ENCODE results near the gene C4orf50. TPM values are rescaled to one million over a fixed set of nuclear protein-coding genes. Genes with fewer than 3 reads are reported as not detected.

The C4orf50 gene
- total RNA-seq, 2 experiments from 2014 or later: 1.0 to 1.2 TPM

- no peaks in the 10 kb centered on the region for H3K9me3 Mint-ChIP-seq
- ChIA-PET CTCF (no interaction called here), POLR2A (no interaction called here)
- H3K4me3 Mint-ChIP-seq: no peak overlapping the region
- no peaks in the 10 kb centered on the region for H3K36me3 Mint-ChIP-seq (ENCODE audit: low read depth)
- DNase-seq: no peak
- H3K4me1 Mint-ChIP-seq: no peaks in the 10 kb centered on the region
- no peak overlapping the region for H3K27ac Mint-ChIP-seq
- peaks cover 7% of the 10 kb centered on the region for H3K27me3 Mint-ChIP-seq
These were observed 89.3 kb downstream of the C4orf50 start for GRCh38 chr4:5928844-5929420.

GRCh38 chr4:5928274-5928673 is 90.0 kb downstream of the C4orf50 start:
- POLR2A ChIA-PET: no interaction called here
- H3K36me3 Mint-ChIP-seq (ENCODE audit: low read depth): no peaks in the 10 kb centered on the region
- no peaks in the 10 kb centered on the region for H3K4me1 Mint-ChIP-seq
- H3K27me3 Mint-ChIP-seq: peaks cover 8% of the 10 kb centered on the region
- no peak overlapping the region for H3K4me3 Mint-ChIP-seq
- CTCF ChIA-PET: no interaction called here
- no peak overlapping the region for H3K27ac Mint-ChIP-seq
- no peaks in the 10 kb centered on the region for H3K9me3 Mint-ChIP-seq
- no peak for DNase-seq

- no peaks in the 10 kb centered on the region for H3K4me1 Mint-ChIP-seq
- DNase-seq: no peak
- H3K36me3 Mint-ChIP-seq (ENCODE audit: low read depth): no peaks in the 10 kb centered on the region
- peaks cover 13% of the 10 kb centered on the region for H3K27me3 Mint-ChIP-seq
- no peaks in the 10 kb centered on the region for H3K9me3 Mint-ChIP-seq
- H3K4me3 Mint-ChIP-seq: no peak overlapping the region
- no peak overlapping the region for H3K27ac Mint-ChIP-seq
- ChIA-PET POLR2A (no interaction called here), CTCF (no interaction called here)
These were observed 90.5 kb downstream of the C4orf50 start for GRCh38 chr4:5927747-5928146.

- ChIA-PET POLR2A (no interaction called here), CTCF (no interaction called here)
- DNase-seq: no peak
- H3K4me3 Mint-ChIP-seq: no peak overlapping the region
- H3K36me3 Mint-ChIP-seq (ENCODE audit: low read depth): no peaks in the 10 kb centered on the region
- H3K27me3 Mint-ChIP-seq: peaks cover 14% of the 10 kb centered on the region
- no peaks in the 10 kb centered on the region for H3K9me3 Mint-ChIP-seq
- H3K4me1 Mint-ChIP-seq: no peaks in the 10 kb centered on the region
- H3K27ac Mint-ChIP-seq: no peak overlapping the region
These were observed 91.1 kb downstream of the C4orf50 start for GRCh38 chr4:5927116-5927515.

GRCh38 chr4:5926598-5926997 is 91.6 kb downstream of the C4orf50 start:
- POLR2A ChIA-PET: no interaction called here
- Mint-ChIP-seq H3K36me3 (ENCODE audit: low read depth) (no peaks in the 10 kb centered on the region), H3K27ac (no peak overlapping the region), H3K4me1 (no peaks in the 10 kb centered on the region), H3K4me3 (no peak overlapping the region), H3K9me3 (no peaks in the 10 kb centered on the region), H3K27me3 (peaks cover 14% of the 10 kb centered on the region)
- no peak for DNase-seq
- CTCF ChIA-PET: no interaction called here

GRCh38 chr4:5925419-5926200 is 92.6 kb downstream of the C4orf50 start:
- Mint-ChIP-seq H3K9me3 (no peaks in the 10 kb centered on the region), H3K4me3 (no peak overlapping the region), H3K36me3 (ENCODE audit: low read depth) (no peaks in the 10 kb centered on the region), H3K27me3 (peaks cover 13% of the 10 kb centered on the region), H3K27ac (no peak overlapping the region), H3K4me1 (no peaks in the 10 kb centered on the region)
- DNase-seq: no peak
- POLR2A ChIA-PET: no interaction called here
- CTCF ChIA-PET: no interaction called here

GRCh38 chr4:5924461-5925125 is 93.6 kb downstream of the C4orf50 start:
- H3K4me1 Mint-ChIP-seq: no peaks in the 10 kb centered on the region
- no peak for DNase-seq
- H3K36me3 Mint-ChIP-seq (ENCODE audit: low read depth): no peaks in the 10 kb centered on the region
- H3K4me3 Mint-ChIP-seq: no peak overlapping the region
- ChIA-PET POLR2A (no interaction called here), CTCF (no interaction called here)
- no peaks in the 10 kb centered on the region for H3K9me3 Mint-ChIP-seq
- H3K27me3 Mint-ChIP-seq: peaks cover 11% of the 10 kb centered on the region
- H3K27ac Mint-ChIP-seq: no peak overlapping the region

GRCh38 chr4:5923376-5923775 is 94.9 kb downstream of the C4orf50 start:
- no peak for DNase-seq
- H3K27ac Mint-ChIP-seq: no peak overlapping the region
- no peaks in the 10 kb centered on the region for H3K36me3 Mint-ChIP-seq (ENCODE audit: low read depth)
- H3K4me1 Mint-ChIP-seq: no peaks in the 10 kb centered on the region
- ChIA-PET CTCF (no interaction called here), POLR2A (no interaction called here)
- H3K9me3 Mint-ChIP-seq: no peaks in the 10 kb centered on the region
- H3K4me3 Mint-ChIP-seq: no peak overlapping the region
- peaks cover 11% of the 10 kb centered on the region for H3K27me3 Mint-ChIP-seq

- ChIA-PET POLR2A (no interaction called here), CTCF (no interaction called here)
- H3K27ac Mint-ChIP-seq: no peak overlapping the region
- no peak overlapping the region for H3K4me3 Mint-ChIP-seq
- H3K4me1 Mint-ChIP-seq: no peaks in the 10 kb centered on the region
- no peaks in the 10 kb centered on the region for H3K9me3 Mint-ChIP-seq
- DNase-seq: no peak
- no peaks in the 10 kb centered on the region for H3K36me3 Mint-ChIP-seq (ENCODE audit: low read depth)
- peaks cover 8% of the 10 kb centered on the region for H3K27me3 Mint-ChIP-seq
These were observed 95.7 kb downstream of the C4orf50 start for GRCh38 chr4:5922556-5922955.

- no peak overlapping the region for H3K27ac Mint-ChIP-seq
- H3K9me3 Mint-ChIP-seq: no peaks in the 10 kb centered on the region
- no peak for DNase-seq
- no peak overlapping the region for H3K4me3 Mint-ChIP-seq
- H3K27me3 Mint-ChIP-seq: peaks cover 7% of the 10 kb centered on the region
- ChIA-PET CTCF (no interaction called here), POLR2A (interaction anchor here (1.1 kb wide), 1 partner anchor 18 kb away, joined by 3 read pairs; no protein-coding TSS in a partner anchor)
- H3K36me3 Mint-ChIP-seq (ENCODE audit: low read depth): no peaks in the 10 kb centered on the region
- no peaks in the 10 kb centered on the region for H3K4me1 Mint-ChIP-seq
These were observed 96.2 kb downstream of the C4orf50 start for GRCh38 chr4:5921981-5922380.

GRCh38 chr4:5921101-5921980 is 96.9 kb downstream of the C4orf50 start:
- H3K4me1 Mint-ChIP-seq: no peaks in the 10 kb centered on the region
- H3K27ac Mint-ChIP-seq: no peak overlapping the region
- H3K27me3 Mint-ChIP-seq: peaks cover 7% of the 10 kb centered on the region
- H3K4me3 Mint-ChIP-seq: no peak overlapping the region
- H3K9me3 Mint-ChIP-seq: no peaks in the 10 kb centered on the region
- no peak for DNase-seq
- no peaks in the 10 kb centered on the region for H3K36me3 Mint-ChIP-seq (ENCODE audit: low read depth)
- ChIA-PET POLR2A (interaction anchor here (1.1 kb wide), 1 partner anchor 19 kb away, joined by 3 read pairs; no protein-coding TSS in a partner anchor), CTCF (no interaction called here)

- Mint-ChIP-seq H3K4me1 (no peaks in the 10 kb centered on the region), H3K9me3 (no peaks in the 10 kb centered on the region), H3K27me3 (peaks cover 7% of the 10 kb centered on the region), H3K27ac (no peak overlapping the region), H3K4me3 (no peak overlapping the region), H3K36me3 (ENCODE audit: low read depth) (no peaks in the 10 kb centered on the region)
- ChIA-PET CTCF (interaction anchor here (0.7 kb wide), 1 partner anchor 8 kb away, joined by 3 read pairs; no protein-coding TSS in a partner anchor), POLR2A (no interaction called here)
- DNase-seq: no peak
These were observed 98.7 kb downstream of the C4orf50 start for GRCh38 chr4:5919571-5919970.

- H3K9me3 Mint-ChIP-seq: no peaks in the 10 kb centered on the region
- ChIA-PET POLR2A (no interaction called here), CTCF (no interaction called here)
- peaks cover 7% of the 10 kb centered on the region for H3K27me3 Mint-ChIP-seq
- DNase-seq: no peak
- H3K4me1 Mint-ChIP-seq: no peaks in the 10 kb centered on the region
- no peak overlapping the region for H3K4me3 Mint-ChIP-seq
- no peak overlapping the region for H3K27ac Mint-ChIP-seq
- H3K36me3 Mint-ChIP-seq (ENCODE audit: low read depth): no peaks in the 10 kb centered on the region
These were observed 99.2 kb downstream of the C4orf50 start for GRCh38 chr4:5919044-5919443.
